NCI-H2029 treated with DMSO at 0.1 percent for 48 hours (cell line): Measurements from ENCODE around the gene TNNI3.

Source experiments
- DNase-seq: peaks from one replicate; lab custom pipeline; 2025; lab: John Stamatoyannopoulos, UW

The TNNI3 gene

DNA sequence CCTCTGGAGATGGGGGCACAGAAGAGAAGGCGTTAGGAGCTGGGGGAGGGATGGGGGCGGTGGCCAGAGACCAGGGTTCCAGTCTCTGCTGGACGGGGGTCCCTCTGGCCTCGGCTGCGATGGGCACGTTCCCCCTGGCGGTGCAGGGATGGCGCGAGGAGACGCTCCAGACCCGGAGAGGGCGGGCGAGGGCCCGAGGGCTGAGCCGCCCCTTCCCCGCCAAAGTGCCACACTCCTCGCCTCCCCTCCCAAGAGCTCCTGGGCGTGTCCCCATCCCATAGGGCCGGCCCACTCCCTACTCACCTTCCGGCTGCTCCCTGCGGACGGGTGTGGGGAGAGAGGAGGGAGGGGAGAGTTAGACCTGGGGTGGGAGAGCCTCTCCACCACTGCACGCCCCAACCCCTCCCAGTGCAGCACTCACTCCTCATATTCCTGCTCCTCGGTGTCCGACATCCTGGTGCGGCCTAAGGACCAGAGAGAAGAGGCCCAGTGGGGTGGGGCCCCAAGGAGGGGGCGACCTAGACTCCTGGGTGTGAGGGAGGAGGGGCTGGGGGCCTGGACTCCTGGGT, 10.7 kb downstream of the TNNI3 start:
- DNase-seq = no peak

DNA sequence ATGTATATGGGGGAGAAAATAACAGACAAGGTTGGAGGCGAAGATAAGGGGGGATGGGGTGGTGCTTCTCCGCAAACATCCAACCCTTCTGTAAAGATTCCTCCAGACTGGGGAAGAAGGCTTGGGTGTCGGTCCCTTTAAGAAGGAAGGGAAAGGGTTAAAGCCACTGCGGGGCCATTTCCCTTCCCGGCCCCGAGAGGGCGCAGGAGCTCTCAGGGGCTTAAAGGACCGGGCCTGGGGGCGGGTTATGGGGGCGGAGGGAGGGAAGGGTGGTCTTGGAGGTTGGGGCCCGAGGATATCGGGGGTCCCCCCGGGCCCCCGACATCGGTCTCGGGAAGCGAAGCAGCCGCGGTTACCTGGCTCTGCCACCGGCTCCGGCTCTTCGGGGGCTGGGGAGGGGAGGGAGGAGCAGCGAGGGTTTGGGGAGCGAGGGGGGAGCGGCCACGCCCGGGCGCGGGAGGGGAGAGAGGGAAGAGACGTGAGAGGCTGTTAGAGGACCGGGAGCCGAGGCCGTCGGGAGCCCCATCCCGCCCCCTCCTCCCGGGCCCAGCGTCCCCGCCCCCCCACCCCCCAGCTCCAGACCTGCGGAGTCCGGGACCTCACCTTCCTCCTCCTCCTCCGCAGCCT, 11.3 kb downstream of the TNNI3 start:
- no peak for DNase-seq

DNA sequence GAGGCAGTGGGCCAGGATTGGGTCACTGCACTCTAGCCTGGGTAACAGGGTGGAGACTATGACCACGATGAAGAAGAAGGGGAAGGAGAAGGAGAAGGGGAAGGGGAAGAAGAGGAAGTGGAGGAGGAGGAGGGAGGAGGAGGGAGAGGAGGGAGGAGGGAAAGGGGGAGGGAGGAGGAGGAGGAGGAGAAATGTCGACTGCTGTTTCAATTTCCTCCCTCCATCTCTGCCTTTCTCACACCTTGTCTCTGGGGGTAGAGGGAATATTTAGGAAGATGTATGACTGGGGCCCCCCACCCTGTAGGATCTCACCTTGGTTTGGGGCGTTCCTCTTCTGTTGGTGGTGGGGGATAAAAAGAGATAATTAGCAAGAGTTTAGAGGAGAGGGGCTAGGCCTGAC, 12.3 kb downstream of the TNNI3 start:
- no peak for DNase-seq

DNA sequence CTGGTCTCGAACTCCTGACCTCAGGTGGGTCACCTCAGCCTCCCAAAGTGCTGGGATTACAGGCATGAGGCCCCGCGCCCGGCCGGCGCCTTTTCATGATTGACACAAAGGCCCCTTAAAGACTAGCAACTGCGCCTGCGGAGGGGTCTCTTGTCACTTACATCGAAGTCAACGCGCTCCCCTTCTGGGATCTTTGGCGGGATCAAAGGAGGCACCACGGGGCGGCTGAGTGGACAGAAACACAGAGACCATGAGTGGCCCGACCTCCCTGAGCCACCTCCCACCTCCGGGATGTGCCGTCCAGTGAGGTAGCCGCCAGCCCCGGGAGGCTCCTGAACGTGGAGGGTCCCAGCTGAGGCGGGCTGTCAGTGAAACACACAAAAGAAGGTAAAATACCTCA, 15.8 kb downstream of the TNNI3 start:
- DNase-seq = no peak

DNA sequence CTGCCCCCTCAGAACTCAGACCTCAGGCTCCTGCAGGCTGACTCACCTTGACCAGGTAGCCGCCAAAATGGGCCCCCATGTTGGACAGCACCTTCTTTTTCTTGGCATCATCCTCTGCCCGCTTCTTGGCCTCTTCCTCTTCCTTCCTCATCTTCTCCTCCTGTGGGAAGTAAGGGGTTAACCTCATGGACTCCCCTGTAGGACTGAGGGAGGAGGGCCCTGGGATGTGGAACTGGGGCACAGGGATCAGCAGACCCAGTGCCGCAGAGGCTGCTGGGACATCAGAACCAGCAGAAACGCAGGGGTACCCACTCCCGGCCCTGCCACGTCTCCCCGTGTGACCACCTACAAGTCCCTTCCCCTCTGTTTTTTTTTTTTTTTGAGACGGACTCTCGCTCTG, 19.6 kb downstream of the TNNI3 start:
- DNase-seq = no peak

DNA sequence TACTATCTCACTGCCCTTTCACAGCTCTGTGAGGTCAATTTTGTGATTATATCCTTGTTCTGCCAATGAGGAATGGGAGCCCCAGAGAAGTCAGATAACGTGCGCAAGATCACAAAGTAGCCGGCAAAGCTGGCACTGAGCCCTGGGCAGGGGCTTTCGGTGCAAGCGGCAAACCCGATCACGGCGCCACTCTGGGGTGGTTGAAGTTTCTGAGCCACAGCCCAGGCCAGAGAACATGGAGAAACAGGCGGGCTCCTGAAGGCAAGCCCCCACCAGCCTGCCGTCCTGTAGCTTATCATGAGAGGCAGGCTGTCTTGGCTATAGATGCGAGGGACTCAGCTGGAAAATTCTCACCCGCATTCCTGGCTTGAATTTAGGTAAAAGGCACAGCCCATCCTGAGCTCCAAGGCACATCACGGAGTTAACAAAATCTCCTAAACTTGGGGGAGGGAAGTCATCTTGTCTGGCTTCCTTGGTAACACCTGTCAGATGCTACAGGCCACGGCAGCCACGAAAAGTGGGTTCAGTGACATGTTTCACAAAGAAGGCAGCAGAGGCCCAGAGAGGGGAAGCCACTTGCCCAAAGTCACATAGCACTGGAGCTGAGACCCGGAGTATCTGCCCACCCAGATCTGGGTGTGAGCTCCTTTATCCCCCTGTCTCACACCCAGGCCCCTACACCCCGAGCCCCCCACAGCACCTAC, 21.0 kb downstream of the TNNI3 start:
- no peak for DNase-seq

DNA sequence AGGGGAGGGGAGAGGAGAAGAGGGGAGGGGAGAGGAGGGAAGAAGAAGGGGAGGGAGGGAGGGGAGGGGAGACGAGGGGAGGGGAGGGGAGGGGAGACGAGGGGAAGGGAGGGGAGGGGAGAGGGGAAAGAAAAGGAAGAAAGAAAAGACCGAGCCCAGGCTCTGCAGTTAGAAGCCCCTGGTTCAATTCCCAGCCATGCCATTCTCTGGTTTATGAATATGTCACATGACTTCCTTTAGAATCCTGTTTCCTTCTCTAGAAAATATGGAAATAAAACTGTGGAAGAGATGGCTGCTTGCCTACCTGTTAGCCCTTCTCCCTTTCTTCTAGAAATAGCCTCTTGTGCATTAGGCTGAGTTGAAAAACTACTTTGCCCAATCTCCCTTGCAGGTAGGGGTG, 22.8 kb downstream of the TNNI3 start:
- DNase-seq = no peak

DNA sequence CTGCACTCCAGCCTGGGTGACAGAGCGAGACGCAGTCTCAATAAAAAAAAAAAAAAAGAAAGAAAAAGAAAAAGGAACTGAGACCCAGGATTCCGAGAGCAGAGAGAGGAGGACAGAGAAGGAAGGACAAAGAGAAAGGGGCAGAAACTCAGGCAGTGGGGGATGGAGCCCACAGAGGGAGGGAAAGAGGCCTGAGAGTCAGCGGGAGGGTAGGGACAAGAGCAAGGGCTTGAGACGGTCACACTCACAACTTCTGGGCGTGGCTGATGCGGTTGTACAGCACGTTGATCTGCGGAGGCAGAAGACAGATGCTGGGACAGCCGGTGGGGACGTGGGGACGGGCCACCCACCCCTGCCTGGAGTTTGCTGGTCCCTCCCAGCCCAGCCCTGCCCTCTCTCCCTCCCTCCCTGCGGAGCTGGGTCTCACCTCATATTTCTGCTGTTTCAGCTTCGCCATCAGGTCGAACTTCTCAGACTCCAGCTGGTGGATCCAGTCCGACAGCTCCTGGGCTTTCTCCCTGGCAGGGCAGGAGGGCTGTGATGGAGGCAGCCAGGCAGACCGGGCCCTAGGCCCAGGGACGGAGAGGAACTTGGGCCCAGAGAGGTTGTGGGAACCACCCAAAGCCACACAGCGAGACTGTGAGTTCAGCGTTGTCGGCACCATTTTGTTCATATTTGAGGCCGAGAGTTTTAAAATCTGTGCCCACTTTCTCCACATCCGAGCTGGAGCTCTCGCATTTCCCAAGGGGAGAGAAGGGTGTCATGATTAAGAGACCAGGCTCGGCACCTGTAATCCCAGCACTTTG, 23.7 kb downstream of the TNNI3 start:
- no peak for DNase-seq

DNA sequence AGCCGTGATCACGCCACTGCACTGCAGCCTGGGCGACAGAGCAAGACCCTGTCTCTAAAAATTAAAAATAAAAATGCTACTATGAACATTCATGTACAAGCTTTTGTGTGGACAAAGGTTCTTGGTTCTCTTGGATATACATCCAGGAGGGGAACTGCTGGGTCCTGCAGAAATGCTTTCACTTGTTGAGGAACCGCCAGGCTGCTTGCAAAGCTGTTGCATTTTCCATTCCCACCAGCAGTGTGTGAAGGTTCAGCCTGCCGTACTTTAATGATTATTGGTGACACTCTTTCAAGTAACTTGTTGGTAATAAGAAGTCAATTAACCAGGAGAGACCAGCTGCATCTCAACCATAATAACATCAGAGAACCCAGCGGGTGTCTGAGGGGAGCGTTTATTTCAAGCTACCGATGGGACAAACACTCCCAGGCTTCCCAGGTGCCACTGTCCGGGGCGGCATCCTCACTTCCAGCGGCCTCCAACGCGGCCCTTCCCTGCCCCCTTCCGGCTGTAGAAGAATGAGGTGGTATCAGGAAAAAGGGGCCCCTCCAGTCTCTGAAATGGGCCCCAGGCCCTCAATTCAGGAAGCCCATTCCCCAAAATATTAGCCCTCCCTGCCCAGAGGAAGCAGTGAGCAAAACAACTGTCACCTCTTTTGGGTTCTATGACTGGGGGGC, 24.9 kb downstream of the TNNI3 start:
- DNase-seq = no peak

DNA sequence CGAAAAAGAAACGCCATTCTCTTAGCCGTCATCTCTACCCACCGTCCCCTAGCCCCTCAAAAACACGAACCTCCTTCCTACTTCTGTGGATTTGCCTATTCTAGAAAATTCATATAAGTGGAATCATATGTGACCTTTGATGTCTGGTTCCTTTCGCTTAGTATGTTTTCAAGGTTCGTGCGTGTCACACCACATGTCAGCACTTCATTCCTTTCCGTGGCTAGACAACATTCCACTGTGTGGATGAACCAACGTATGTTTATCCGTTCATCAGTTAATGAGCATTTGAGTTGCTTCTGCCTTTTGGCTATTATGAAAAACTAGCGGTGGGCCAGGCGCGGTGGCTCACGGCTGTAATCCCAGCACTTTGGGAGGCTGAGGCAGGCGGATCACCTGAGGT, 26.1 kb downstream of the TNNI3 start:
- no peak for DNase-seq

DNA sequence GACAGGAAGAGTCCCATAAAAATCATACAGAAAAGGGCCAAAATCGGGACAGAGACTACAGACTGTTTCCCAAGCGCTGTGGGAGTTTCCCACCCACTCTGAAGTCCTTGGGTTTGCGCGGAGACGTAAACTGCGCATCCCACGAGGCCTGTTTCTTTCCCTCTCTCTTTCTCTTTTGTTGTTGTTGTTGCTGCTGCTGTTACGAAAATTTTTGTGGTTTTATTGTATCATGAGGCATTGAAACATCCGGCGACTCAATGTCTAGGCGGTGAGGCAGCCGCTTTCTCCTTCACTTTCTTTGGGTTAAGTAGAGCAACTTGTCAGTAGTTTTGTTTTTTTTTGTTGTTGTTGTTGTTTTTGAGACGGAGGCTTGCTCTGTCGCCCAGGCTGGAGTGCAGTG, 38.5 kb downstream of the TNNI3 start:
- no peak for DNase-seq

DNA sequence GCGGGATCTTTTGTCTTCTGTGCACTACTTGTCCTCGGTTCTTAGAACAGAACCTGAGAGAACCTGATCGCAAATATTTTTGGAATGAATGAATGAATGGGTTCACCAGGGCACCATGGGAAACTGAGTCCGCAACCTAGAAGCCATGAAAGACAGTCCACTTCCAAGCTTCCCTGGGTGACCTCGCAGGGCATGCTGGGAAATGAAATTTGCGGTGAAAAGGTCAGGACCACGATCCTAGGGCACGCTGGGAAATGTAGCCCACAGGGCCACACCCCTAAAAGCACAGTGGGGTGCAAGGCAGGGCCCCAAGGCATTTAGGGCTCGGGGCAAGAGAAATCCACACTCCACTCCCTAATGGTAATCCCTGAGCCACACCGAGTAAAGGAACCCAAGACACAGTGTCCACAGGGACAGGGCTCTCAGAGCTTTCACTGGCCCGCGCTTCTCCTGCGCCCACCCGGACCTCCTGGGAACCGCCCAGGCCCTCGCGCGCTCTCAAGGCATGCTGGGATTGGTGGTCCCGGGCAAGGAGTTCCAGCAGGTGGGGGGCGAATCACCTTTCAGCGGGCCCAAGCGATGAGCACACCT, 39.0 kb downstream of the TNNI3 start:
- DNase-seq = no peak

DNA sequence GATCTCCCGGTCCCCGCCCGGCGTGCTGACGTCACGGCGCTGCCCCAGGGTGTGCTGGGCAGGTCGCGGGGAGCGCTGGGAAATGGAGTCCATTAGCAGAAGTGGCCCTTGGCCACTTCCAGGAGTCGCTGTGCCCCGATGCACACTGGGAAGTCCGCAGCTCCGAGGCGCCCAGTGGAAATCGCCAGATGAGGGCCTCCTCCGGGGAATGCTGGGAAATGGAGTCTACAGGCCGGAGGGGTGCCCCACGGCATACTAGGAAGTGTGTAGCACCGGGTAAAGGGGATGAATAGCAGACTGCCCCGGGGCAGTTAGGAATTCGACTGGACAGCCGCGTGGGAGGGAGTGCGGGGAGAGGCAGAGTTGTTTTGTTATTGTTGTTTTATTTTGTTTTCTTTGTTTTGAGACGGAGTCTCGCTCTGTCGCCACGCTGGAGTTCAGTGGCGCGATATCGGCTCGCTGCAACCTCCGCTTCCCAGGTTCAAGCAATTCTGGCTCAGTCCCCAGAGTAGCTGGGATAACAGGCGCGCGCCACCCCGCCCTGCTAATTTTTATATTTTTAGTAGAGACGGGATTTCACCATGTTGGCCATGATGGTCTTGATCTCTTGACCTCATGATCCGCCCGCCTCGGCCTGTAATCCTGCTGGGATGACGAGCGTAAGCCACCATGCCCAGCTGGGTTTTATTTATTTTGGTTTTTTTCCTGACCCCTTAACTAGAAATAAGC, 39.7 kb downstream of the TNNI3 start:
- peak; percentile 89 for DNase-seq

DNA sequence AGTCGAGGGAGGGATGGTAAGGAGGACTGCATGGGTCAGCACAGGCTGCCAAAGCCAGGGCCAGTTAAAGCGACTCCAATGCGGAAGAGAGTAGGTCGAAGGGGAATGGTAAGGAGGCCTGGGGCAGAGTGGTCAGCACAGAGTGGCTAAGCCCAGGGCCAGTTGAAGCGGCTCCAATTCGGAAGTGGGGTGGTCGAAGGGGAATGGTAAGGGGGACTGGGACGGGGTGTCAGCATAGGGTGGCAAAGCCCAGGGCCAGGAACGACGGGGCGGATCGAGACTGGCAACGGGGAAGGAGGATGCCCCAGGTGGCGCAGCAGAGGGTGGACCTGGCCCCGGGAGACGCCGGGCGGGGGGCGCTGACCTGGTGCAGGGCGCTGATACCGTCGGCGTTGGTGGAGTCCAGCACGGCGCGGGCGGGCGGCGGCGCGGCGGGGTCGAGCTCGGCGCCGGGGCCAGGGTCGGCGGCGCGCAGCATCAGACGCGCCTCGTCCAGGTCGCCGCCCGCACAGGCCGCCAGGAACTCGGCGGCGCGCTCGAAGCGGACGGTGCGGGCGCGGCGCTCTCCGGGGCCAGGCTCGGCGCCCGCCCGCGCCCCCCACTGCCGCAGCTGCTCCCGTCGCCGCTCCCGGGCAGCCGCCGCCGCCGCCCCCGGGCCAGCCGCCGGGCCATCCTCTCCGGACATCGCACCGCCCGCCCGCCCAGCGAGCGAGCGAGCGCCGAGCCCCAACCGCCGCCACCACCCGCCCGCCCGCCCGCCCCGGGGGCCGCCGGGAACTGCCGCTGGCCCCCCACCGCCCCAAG, 40.5 kb downstream of the TNNI3 start, which contains the start of gene PPP1R12C:
TSS of gene PPP1R12C (minus strand) at position 779 of the 804 bp plus-strand sequence. CDS start at position 685, 94 bp downstream.
- no peak for DNase-seq

DNA sequence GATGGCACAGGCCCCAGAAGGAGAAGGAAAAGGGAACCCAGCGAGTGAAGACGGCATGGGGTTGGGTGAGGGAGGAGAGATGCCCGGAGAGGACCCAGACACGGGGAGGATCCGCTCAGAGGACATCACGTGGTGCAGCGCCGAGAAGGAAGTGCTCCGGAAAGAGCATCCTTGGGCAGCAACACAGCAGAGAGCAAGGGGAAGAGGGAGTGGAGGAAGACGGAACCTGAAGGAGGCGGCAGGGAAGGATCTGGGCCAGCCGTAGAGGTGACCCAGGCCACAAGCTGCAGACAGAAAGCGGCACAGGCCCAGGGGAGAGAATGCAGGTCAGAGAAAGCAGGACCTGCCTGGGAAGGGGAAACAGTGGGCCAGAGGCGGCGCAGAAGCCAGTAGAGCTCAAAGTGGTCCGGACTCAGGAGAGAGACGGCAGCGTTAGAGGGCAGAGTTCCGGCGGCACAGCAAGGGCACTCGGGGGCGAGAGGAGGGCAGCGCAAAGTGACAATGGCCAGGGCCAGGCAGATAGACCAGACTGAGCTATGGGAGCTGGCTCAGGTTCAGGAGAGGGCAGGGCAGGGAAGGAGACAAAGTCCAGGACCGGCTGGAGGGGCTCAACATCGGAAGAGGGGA, 41.2 kb downstream of the TNNI3 start:
- DNase-seq = no peak

DNA sequence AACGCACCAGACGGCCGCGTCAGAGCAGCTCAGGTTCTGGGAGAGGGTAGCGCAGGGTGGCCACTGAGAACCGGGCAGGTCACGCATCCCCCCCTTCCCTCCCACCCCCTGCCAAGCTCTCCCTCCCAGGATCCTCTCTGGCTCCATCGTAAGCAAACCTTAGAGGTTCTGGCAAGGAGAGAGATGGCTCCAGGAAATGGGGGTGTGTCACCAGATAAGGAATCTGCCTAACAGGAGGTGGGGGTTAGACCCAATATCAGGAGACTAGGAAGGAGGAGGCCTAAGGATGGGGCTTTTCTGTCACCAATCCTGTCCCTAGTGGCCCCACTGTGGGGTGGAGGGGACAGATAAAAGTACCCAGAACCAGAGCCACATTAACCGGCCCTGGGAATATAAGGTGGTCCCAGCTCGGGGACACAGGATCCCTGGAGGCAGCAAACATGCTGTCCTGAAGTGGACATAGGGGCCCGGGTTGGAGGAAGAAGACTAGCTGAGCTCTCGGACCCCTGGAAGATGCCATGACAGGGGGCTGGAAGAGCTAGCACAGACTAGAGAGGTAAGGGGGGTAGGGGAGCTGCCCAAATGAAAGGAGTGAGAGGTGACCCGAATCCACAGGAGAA, 42.0 kb downstream of the TNNI3 start:
- no peak for DNase-seq

DNA sequence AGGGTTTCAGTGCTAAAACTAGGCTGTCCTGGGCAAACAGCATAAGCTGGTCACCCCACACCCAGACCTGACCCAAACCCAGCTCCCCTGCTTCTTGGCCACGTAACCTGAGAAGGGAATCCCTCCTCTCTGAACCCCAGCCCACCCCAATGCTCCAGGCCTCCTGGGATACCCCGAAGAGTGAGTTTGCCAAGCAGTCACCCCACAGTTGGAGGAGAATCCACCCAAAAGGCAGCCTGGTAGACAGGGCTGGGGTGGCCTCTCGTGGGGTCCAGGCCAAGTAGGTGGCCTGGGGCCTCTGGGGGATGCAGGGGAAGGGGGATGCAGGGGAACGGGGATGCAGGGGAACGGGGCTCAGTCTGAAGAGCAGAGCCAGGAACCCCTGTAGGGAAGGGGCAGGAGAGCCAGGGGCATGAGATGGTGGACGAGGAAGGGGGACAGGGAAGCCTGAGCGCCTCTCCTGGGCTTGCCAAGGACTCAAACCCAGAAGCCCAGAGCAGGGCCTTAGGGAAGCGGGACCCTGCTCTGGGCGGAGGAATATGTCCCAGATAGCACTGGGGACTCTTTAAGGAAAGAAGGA, 42.9 kb downstream of the TNNI3 start:
- DNase-seq = no peak

DNA sequence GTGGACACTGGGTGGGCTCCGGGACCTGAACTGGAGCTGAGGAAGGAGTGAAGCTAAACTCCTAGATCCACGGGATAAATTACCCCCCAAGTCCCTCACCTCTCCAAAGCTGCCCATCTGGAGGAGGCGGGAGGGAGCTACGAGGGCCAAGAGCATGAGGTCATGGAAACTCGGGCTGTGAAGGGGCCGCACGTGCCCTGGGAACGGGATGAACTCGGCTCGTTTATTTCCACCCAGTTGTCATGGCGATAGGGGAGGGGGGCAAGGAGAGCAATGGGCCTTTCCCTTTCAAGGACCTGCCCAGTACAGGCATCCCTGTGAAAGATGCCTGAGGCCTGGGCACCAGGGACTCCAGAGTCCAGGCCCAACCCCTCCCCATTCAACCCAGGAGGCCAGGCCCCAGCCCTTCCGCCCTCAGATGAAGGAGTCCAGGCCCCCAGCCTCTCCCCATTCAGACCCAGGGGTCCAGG, 43.9 kb downstream of the TNNI3 start:
- no peak for DNase-seq
